Trophoblast cell (in vitro differentiated cells and primary cell): ENCODE data around the gene LRP1B.

Experiments
- DNase-seq, 2 donors: peaks; one replicate each; pipeline ENCODE4 v3.0.0-alpha.2; 2016
- H2AFZ ChIP-seq: 2 replicates; pipeline ENCODE4 v1.6.1; 2013; ENCODE audit warnings: low read length, moderate library complexity, mild to moderate bottlenecking; ENCODE audit not compliant: insufficient read depth, poor library complexity
- H2AK5ac ChIP-seq: 2 replicates; pipeline ENCODE4 v1.6.1; 2013; ENCODE audit warnings: mild to moderate bottlenecking, low read length
- H2BK120ac ChIP-seq: 2 replicates; pipeline ENCODE4 v1.6.1; 2013; ENCODE audit warnings: low read length, mild to moderate bottlenecking, moderate library complexity; ENCODE audit not compliant: insufficient read depth, poor library complexity
- H2BK12ac ChIP-seq: 2 replicates; pipeline ENCODE4 v1.6.1; 2013; ENCODE audit warnings: mild to moderate bottlenecking, low read length, moderate library complexity
- H2BK5ac ChIP-seq: 2 replicates; pipeline ENCODE4 v1.6.1; 2013; ENCODE audit warnings: low read length, low read depth, moderate library complexity, mild to moderate bottlenecking; ENCODE audit not compliant: poor library complexity
- H3K14ac ChIP-seq: 2 replicates; pipeline ENCODE4 v1.6.1; 2013; ENCODE audit warnings: mild to moderate bottlenecking, low read length
- H3K18ac ChIP-seq: 2 replicates; pipeline ENCODE4 v1.6.1; 2013; ENCODE audit warnings: mild to moderate bottlenecking, low read length
- H3K23ac ChIP-seq: 2 replicates; pipeline ENCODE4 v1.6.1; 2013; ENCODE audit warnings: low read length
- H3K27ac ChIP-seq: 2 replicates; pipeline ENCODE4 v1.5.1; 2013; ENCODE audit warnings: low read depth, mild to moderate bottlenecking, inconsistent platforms, low read length, moderate library complexity
- H3K27me3 ChIP-seq: 2 replicates; pipeline ENCODE4 v1.6.1; 2013; ENCODE audit warnings: inconsistent platforms, mild to moderate bottlenecking, low read length, moderate library complexity; ENCODE audit not compliant: insufficient read depth
- H3K36me3 ChIP-seq, 2 experiments: 1 replicate in 1 of 2; 2 replicates in 1 of 2; pipeline ENCODE4 v1.6.1; 2013; ENCODE audit warnings: low read length in 2 of 2, mild to moderate bottlenecking in 2 of 2, moderate library complexity in 1 of 2; ENCODE audit not compliant: insufficient read depth in 2 of 2, control insufficient read depth in 1 of 2
- H3K4ac ChIP-seq: 2 replicates; pipeline ENCODE4 v1.6.1; 2013; ENCODE audit warnings: low read depth, mild to moderate bottlenecking, low read length, moderate library complexity
- H3K4me1 ChIP-seq, 2 experiments: 1 replicate in 1 of 2; 2 replicates in 1 of 2; pipeline ENCODE4 v1.6.1; 2013; ENCODE audit warnings: low read length in 2 of 2, mild to moderate bottlenecking in 2 of 2, moderate library complexity in 1 of 2; ENCODE audit not compliant: insufficient read depth in 2 of 2, control insufficient read depth in 1 of 2
- H3K4me2 ChIP-seq: 2 replicates; pipeline ENCODE4 v1.6.1; 2013; ENCODE audit warnings: inconsistent platforms, mild to moderate bottlenecking, low read length, moderate library complexity
- H3K4me3 ChIP-seq: 2 replicates; pipeline ENCODE4 v1.5.1; 2013; ENCODE audit warnings: mild to moderate bottlenecking, low read depth, low read length, inconsistent platforms
- H3K79me1 ChIP-seq: one replicate; pipeline ENCODE4 v1.6.1; 2013; ENCODE audit warnings: low read length
- H3K79me2 ChIP-seq: 2 replicates; pipeline ENCODE4 v1.6.1; 2013; ENCODE audit warnings: low read length, mild to moderate bottlenecking; ENCODE audit not compliant: control insufficient read depth, insufficient read depth, poor library complexity
- H3K9ac ChIP-seq: 2 replicates; pipeline ENCODE4 v1.6.1; 2013; ENCODE audit warnings: mild to moderate bottlenecking, low read length
- H3K9me3 ChIP-seq: 2 replicates; pipeline ENCODE4 v1.6.1; 2013; ENCODE audit warnings: low read depth, mild to moderate bottlenecking, control low read depth, inconsistent platforms, low read length; ENCODE audit not compliant: insufficient read depth
- H4K12ac ChIP-seq: 2 replicates; pipeline ENCODE4 v1.6.1; 2013; ENCODE audit warnings: low read depth, mild to moderate bottlenecking, low read length, moderate library complexity
- H4K8ac ChIP-seq: 2 replicates; pipeline ENCODE4 v1.6.1; 2013; ENCODE audit warnings: low read depth, mild to moderate bottlenecking, low read length, moderate library complexity
- H4K91ac ChIP-seq: one replicate; pipeline ENCODE4 v1.6.1; 2013; ENCODE audit warnings: low read depth, mild to moderate bottlenecking, low read length, moderate library complexity
- WGBS: extraction: QIAGEN DNeasy Blood & Tissue Kit; methylation state at CpG from one replicate; pipeline ENCODE4 v1.1.7; 2013; ENCODE audit warnings: missing lambda C conversion rate; ENCODE audit not compliant: insufficient read length, insufficient coverage; ENCODE audit errors: extremely low coverage; 5-methylcytosine and 5-hydroxymethylcytosine counted together

LRP1B gene

DNA sequence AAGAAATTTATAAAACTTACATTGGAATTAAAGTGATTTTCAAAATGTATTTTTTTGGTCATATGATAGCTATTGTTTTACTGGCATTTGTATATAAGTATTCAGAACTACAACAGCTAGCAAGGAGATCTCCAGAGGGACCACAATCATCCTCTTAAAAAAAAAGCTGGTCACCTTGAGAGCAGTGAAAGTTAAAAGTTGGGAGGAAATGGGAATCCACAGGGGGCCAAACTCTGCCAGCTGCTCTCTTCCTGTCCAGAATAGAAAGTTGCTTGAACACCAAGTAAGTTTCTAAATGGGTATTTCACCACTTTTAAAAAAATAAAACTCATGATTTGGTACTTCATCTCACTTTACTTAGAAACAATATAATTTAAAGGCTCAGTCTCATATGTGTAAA is 1025.1 kb downstream of the LRP1B start:
- Histone ChIP-seq H3K27ac (no peak overlapping the region), H3K4me1 (no peaks in the 10 kb centered on the region), H3K23ac (no peak overlapping the region), H3K27me3 (no peaks in the 10 kb centered on the region), H2AK5ac (no peak overlapping the region), H2BK120ac (no peak overlapping the region), H3K4ac (no peak overlapping the region), H3K79me1 (no peaks in the 10 kb centered on the region), H3K79me2 (no peaks in the 10 kb centered on the region), H2BK12ac (no peak overlapping the region), H3K9ac (no peak overlapping the region), H3K9me3 (no peaks in the 10 kb centered on the region), H4K8ac (no peak overlapping the region), H3K18ac (no peak overlapping the region), H2BK5ac (no peak overlapping the region), H3K36me3 (no peaks in the 10 kb centered on the region), H3K14ac (no peak overlapping the region), H2AFZ (no peak overlapping the region), H3K4me3 (no peak overlapping the region), H3K4me2 (no peak overlapping the region), H4K12ac (no peak overlapping the region), H4K91ac (no peak overlapping the region)
- no peak for DNase-seq

DNA sequence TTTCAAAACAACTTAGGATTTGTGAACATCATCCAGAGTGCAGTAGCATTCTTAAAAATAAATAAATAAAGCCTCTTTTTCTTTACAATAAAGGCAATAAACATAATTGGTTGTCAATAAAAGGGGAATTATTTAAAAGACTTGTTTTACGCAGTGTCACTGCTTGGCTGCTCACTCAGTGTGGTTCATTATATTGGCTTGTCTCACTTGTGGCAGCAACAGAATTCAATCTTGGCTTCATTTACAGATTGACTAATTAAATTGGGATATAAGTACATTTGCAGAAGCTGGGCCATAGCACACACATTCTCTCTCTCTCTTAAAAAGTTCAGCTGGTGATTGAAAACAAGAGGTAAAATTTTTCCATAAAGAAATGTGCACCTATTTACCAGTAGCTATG is 1027.6 kb downstream of the LRP1B start:
- no peaks in the 10 kb centered on the region for H3K9me3 ChIP-seq
- H3K9ac ChIP-seq = no peak overlapping the region
- H2AK5ac ChIP-seq = no peak overlapping the region
- no peak overlapping the region for H3K27ac ChIP-seq
- H2BK5ac ChIP-seq = no peak overlapping the region
- WGBS = no CpG with 5 or more reads among the region's 1 CpG
- no peak overlapping the region for H2AFZ ChIP-seq
- H4K8ac ChIP-seq = no peak overlapping the region
- no peaks in the 10 kb centered on the region for H3K36me3 ChIP-seq
- H4K91ac ChIP-seq = no peak overlapping the region
- H2BK12ac ChIP-seq = no peak overlapping the region
- DNase-seq = no peak
- H2BK120ac ChIP-seq = no peak overlapping the region
- no peak overlapping the region for H3K14ac ChIP-seq
- no peaks in the 10 kb centered on the region for H3K4me1 ChIP-seq
- no peaks in the 10 kb centered on the region for H3K79me2 ChIP-seq
- H3K18ac ChIP-seq = no peak overlapping the region
- no peak overlapping the region for H3K23ac ChIP-seq
- H3K4ac ChIP-seq = no peak overlapping the region
- no peak overlapping the region for H4K12ac ChIP-seq
- H3K4me2 ChIP-seq = no peak overlapping the region
- no peaks in the 10 kb centered on the region for H3K79me1 ChIP-seq
- H3K4me3 ChIP-seq = no peak overlapping the region
- H3K27me3 ChIP-seq = no peaks in the 10 kb centered on the region

GRCh38 chr2:141079231-141079630 is 1051.6 kb downstream of the LRP1B start:
- peaks cover 2% of the 10 kb centered on the region for H3K79me1 ChIP-seq
- no peaks in the 10 kb centered on the region for H3K9me3 ChIP-seq
- no peak overlapping the region for H3K4me3 ChIP-seq
- no peak overlapping the region for H4K91ac ChIP-seq
- H3K27me3 ChIP-seq = no peaks in the 10 kb centered on the region
- H2BK120ac ChIP-seq = no peak overlapping the region
- no peak overlapping the region for H2AK5ac ChIP-seq
- H3K27ac ChIP-seq = no peak overlapping the region
- no CpG with 5 or more reads among the region's 1 CpG for WGBS
- H4K8ac ChIP-seq = no peak overlapping the region
- H4K12ac ChIP-seq = no peak overlapping the region
- H3K23ac ChIP-seq = no peak overlapping the region
- H3K4me2 ChIP-seq = no peak overlapping the region
- H3K79me2 ChIP-seq = no peaks in the 10 kb centered on the region
- no peak overlapping the region for H2AFZ ChIP-seq
- no peak overlapping the region for H3K14ac ChIP-seq
- H3K4ac ChIP-seq = no peak overlapping the region
- H2BK12ac ChIP-seq = no peak overlapping the region
- peaks cover 0 to 2% of the 10 kb centered on the region in 2 experiments for H3K4me1 ChIP-seq
- no peaks in the 10 kb centered on the region for H3K36me3 ChIP-seq
- H2BK5ac ChIP-seq = no peak overlapping the region
- H3K18ac ChIP-seq = no peak overlapping the region
- DNase-seq = no peak
- H3K9ac ChIP-seq = no peak overlapping the region

DNA sequence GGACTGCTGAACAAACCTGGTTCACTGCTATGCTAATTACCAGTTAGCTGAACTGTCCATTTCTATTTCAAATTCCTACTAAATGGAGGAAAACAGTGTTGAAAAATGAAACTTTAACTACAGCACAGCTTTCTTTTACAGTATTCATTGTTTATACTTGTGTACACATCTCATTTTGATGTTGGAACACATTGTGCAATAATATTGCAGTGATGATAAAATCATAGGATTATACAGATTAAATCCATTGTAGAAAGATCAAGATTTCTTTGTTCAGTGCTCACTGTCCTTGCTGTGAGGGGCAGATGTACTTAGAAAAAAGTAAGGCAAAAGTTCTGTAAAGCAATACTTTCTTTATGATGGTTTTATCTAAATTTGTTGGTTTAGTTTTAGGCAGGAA is 1055.1 kb downstream of the LRP1B start:
- Histone ChIP-seq H3K27me3 (no peaks in the 10 kb centered on the region), H3K23ac (no peak overlapping the region), H3K4me3 (no peak overlapping the region), H2BK120ac (no peak overlapping the region), H4K8ac (no peak overlapping the region), H3K27ac (peak overlapping the region; percentile 14), H3K4ac (no peak overlapping the region), H3K14ac (no peak overlapping the region), H2BK12ac (no peak overlapping the region), H3K18ac (no peak overlapping the region), H2BK5ac (no peak overlapping the region), H3K4me2 (no peak overlapping the region), H3K79me1 (peaks cover 2% of the 10 kb centered on the region), H2AK5ac (no peak overlapping the region), H2AFZ (no peak overlapping the region), H3K36me3 (no peaks in the 10 kb centered on the region), H3K79me2 (no peaks in the 10 kb centered on the region), H3K9ac (no peak overlapping the region), H3K9me3 (no peaks in the 10 kb centered on the region), H3K4me1 (peaks cover 0 to 2% of the 10 kb centered on the region in 2 experiments), H4K12ac (no peak overlapping the region), H4K91ac (no peak overlapping the region)
- DNase-seq = no peak
